ENCODE results near the gene KAT6B. TPM values are rescaled to one million over a fixed set of nuclear protein-coding genes. Genes with fewer than 3 reads are reported as not detected.
A peak's percentile ranks its signal among the peaks of the same experiment; 100 is the strongest.

Gene KAT6B
- total RNA-seq, 1 donor from 2014 or later = 304 TPM

- no peak for DNase-seq
Observed at GRCh38 chr10:74824184-74824899, 2.1 kb upstream of the KAT6B start.

GRCh38 chr10:74824900-74825370 lies 1.5 kb upstream of the KAT6B start:
- DNase-seq = peak; percentile 60

- DNase-seq = peak; percentile 67
Observed at GRCh38 chr10:74825371-74826141, 844 bp upstream of the KAT6B start.

GRCh38 chr10:74827045-74827441 lies 643 bp downstream of the KAT6B start:
- DNase-seq = no peak

GRCh38 chr10:74827694-74828093 lies 1.3 kb downstream of the KAT6B start:
- DNase-seq = no peak

GRCh38 chr10:74828946-74829345 lies 2.5 kb downstream of the KAT6B start:
- DNase-seq = no peak

- no peak for DNase-seq
Observed at GRCh38 chr10:74831518-74832120, 5.2 kb downstream of the KAT6B start.

- DNase-seq = no peak
Observed at GRCh38 chr10:74835963-74836362, 9.6 kb downstream of the KAT6B start.

GRCh38 chr10:74836877-74837276 lies 10.5 kb downstream of the KAT6B start:
- DNase-seq = no peak

GRCh38 chr10:74837743-74838142 lies 11.3 kb downstream of the KAT6B start:
- DNase-seq = no peak

GRCh38 chr10:74839708-74840107 lies 13.3 kb downstream of the KAT6B start:
- no peak for DNase-seq

- DNase-seq = no peak
Observed at GRCh38 chr10:74841265-74841973, 15.0 kb downstream of the KAT6B start.

GRCh38 chr10:74842301-74842954 lies 16.0 kb downstream of the KAT6B start:
- no peak for DNase-seq

- DNase-seq = no peak
Observed at GRCh38 chr10:74846958-74847357, 20.6 kb downstream of the KAT6B start.

GRCh38 chr10:74851831-74852230 lies 25.4 kb downstream of the KAT6B start:
- no peak for DNase-seq

GRCh38 chr10:74852381-74852780 lies 26.0 kb downstream of the KAT6B start:
- DNase-seq = no peak

GRCh38 chr10:74854610-74855009 lies 28.2 kb downstream of the KAT6B start:
- DNase-seq = no peak

- no peak for DNase-seq
Observed at GRCh38 chr10:74855027-74855426, 28.6 kb downstream of the KAT6B start.

GRCh38 chr10:74855439-74855838 lies 29.0 kb downstream of the KAT6B start:
- DNase-seq = no peak

GRCh38 chr10:74856940-74857339 lies 30.5 kb downstream of the KAT6B start:
- no peak for DNase-seq

GRCh38 chr10:74857586-74857985 lies 31.2 kb downstream of the KAT6B start:
- no peak for DNase-seq

- DNase-seq = no peak
Observed at GRCh38 chr10:74859546-74859945, 33.1 kb downstream of the KAT6B start.

Measured in occipital lobe (tissue), 2 donors.